Forelimb muscle (tissue), 1 donor: Measurements from ENCODE around the gene MIER2. TPM values are rescaled to one million over a fixed set of nuclear protein-coding genes. Genes with fewer than 3 reads are reported as not detected.
"Not testable (repeated sequence)": the region's sequence is repeated elsewhere in the genome, so short reads cannot be mapped to it uniquely, and the experiment has no call there.

Experiments
- DNase-seq: peaks from one replicate; pipeline ENCODE4 v3.0.0-alpha.2; 2013; ENCODE audit warnings: low read depth
- polyA plus RNA-seq: library from polyadenylated mRNA; unstranded; fragments of 120-200 nt; gene quantifications from one replicate; pipeline ENCODE4 v1.2.1, GENCODE V29; 2013; ENCODE audit not compliant: insufficient read length

The MIER2 gene
- polyA plus RNA-seq, 1 donor, result 28.1 TPM

GRCh38 chr19:287381-287871, 57.2 kb downstream of the MIER2 start:
- DNase-seq, result no peak

DNA sequence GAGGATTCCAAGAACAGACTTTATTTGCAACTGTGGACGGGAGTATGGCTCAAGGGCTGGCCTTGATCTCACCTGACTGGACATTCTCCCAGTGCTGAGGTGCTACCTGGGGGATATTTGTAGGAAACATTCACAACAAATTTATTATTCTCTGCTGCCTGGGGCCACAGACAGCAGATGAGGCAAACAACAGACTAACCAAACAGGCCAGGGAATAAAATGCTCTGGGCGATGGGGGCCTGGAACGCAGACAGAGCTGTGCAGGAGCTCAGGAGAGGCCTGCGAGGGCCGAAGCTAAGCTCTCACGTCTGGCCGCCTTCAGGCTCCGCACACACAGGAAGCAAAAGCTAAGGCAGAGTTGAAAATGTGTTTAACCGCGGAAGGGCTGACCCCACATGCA, 61.2 kb downstream of the MIER2 start:
- DNase-seq, result no peak

DNA sequence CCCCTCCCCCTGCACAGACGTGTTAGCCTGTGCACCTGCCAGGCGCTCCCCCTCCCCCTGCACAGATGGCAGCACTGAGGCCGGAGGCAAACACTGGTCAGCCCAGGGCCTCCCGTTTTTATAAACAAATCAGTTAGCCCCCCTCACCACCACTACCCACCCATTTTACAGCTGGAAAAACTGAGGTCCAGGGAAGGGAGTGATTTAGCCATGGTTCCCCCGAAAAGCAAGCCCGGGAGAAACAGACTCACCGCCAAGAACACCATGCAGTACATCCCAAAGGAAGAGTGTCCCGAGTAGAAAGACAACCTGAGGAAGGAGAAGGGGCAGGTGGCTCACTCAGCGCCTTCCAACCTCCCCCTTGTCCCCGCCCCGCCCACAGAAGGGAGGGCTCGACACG, 62.1 kb downstream of the MIER2 start:
- DNase-seq, result no peak

- DNase-seq, result no peak
These were observed 62.6 kb downstream of the MIER2 start for GRCh38 chr19:281992-282391.

DNA sequence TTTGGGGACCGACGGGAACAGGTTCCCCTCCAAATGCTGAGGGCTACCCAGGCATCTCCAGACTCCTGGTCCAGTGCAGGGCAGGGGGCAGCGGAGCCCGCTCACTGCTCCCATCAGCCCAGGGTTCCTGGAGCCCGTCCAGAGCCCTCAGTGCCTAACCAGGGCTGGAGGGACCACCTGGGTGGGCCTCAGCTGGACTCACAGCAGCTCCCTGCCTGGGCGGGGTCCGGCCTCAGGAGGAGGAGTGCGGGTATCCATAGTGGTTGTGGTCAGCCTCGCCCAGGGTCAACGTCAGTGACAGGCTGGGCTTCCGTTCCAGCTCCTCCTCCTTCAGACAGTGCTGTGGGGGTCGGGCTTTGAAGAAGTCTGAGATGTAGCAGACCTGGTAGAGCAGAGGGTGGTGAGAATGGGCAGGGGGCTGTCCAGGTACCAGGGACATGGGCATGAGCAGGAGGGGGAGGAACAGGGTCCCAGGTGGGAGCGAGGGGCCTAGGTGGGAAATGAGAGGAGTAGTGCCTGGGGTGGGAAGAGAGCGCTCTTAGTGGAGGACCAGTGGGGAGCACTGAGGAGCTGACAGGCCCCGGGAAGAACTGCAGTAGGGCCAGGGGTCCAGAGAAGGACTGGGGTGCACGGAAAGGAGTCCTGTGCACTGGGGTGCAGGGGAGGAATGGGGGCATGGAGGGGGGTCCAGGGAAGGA, 63.3 kb downstream of the MIER2 start:
- no peak for DNase-seq

DNA sequence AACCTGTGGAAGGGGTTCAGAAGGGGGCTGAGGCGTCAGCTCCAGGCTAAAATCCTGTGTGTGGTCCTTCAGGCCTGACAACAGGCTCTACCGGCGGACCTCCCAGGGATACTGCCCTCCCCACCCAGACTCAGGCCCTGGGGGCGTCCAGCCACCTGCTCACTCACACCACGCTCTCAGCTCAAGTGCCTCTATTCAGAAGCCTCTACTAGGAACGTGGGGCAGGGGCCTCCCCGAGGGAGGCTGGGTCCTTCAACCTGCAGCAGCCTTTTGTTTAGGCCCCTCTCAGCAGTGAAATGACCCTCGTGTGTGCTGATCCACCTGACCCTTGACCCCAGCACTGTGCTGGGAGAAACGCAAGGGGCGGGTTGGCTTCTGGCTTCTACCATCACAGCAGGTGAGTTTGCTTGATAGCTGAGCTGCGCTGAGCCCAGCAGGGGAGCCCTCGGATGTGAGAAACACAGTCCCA, 64.0 kb downstream of the MIER2 start:
- DNase-seq, result no peak

GRCh38 chr19:279656-280055, 64.9 kb downstream of the MIER2 start:
- no peak for DNase-seq

DNA sequence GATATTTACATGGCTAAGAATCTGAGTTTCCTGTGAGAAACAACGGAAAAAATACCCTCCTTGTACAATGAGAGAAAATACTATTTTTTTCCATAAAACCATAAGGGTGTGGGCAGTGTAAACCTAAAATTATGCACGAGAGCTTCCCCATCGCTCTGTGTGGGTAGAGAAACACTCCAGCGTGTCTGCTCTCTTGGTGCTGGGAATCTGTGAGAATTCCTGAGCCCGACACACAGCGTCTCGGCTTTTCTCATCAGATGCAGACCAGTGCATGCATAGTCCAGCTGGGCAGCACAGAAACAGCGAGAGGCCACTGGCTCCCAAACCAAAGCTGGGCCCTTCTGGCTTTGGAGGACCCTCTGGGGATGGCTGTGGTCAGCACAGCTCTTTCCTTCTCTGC, 65.4 kb downstream of the MIER2 start:
- DNase-seq, result no peak

GRCh38 chr19:277581-278165, 66.9 kb downstream of the MIER2 start:
- DNase-seq, result no peak

DNA sequence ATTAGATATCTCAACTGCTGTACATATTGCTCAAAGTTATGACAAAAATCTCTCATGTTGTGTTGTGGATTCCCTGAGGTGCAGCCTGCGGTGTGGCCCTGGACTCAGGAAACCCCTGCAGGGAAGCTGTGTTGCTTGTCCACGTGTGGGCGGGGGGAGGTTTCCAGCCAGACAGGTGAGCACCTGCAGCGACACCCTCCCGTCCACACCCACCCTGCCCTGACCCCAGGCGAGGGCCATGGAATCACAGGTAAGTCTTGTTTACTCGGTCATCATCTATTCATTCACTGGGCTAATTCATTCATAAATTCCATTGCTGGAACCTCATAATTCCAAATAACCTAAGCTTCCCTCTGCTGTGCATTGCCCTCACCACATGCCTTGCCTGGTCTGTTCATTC, 67.5 kb downstream of the MIER2 start:
- DNase-seq, result no peak

DNA sequence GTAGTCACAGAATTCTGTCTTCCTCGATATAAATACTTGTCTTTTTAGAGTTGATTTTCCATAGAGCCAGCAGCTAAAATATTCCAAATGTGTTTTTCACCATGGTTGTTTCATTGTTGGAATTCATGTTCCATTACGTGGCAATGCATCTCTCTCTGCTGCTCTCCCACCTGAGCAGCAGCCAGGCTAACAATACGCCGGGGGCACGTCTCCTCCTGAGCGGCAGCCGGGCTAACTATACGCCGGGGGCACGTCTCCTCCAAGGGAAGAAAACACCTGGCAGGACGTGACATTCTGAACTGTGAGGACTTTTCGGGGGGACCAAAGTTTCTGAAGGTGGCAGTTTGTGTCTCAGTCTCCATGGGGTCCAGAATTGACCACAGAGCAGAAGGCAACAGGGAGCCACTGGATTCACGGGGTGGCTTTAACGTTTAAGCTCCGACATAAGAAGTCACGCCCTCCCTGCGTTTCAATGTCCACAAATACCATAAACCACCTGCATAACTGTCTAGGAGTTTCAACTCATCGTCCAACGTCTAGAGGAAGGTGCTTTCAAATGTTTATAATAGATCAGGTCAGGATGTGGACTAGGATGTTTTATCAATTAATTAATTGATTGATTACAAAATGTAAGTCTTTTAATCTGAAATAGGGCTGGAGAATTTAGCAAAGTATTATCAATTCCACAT, 68.5 kb downstream of the MIER2 start:
- no peak for DNase-seq

- DNase-seq, result no peak
These were observed 69.6 kb downstream of the MIER2 start for GRCh38 chr19:275000-275399.

DNA sequence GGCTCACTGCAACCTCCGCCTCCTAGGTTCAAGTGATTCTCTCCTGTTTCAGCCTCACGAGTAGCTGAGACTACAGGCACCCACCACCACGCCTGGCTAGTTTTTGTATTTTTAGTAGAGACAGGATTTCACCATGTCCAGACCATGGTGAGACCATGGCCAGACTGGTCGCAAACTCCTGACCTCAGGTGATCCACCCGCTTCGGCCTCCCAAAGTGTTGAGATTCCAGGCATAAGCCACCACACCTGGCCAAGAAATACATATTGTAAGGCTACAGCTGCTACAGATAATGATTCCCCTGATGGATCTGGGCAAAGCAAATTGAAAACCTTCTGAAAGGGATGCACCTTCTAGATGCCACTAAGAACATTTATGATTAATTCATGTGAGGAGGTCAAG, 71.2 kb downstream of the MIER2 start:
- DNase-seq, result no peak

- no peak for DNase-seq
These were observed 72.7 kb downstream of the MIER2 start for GRCh38 chr19:271856-272255.

GRCh38 chr19:270766-271318, 73.8 kb downstream of the MIER2 start:
- DNase-seq, result not testable (repeated sequence)

- DNase-seq, result no peak
These were observed 75.4 kb downstream of the MIER2 start for GRCh38 chr19:269241-269640.

- no peak for DNase-seq
These were observed 82.5 kb downstream of the MIER2 start for GRCh38 chr19:262125-262524.

GRCh38 chr19:256804-257203, 87.8 kb downstream of the MIER2 start:
- DNase-seq, result not testable (repeated sequence)
